GM23338 (cell line): ENCODE measurements around the gene MARCKS. TPM values are rescaled to one million over a fixed set of nuclear protein-coding genes. Genes with fewer than 3 reads are reported as not detected.
"Not testable (repeated sequence)": the region's sequence is repeated elsewhere in the genome, so short reads cannot be mapped to it uniquely, and the experiment has no call there.

Experiments used
- ATAC-seq: fragments of 200-7000 bp; cut with Tn5 transposase; 3 replicates; pipeline ENCODE4 v1.9.1; 2020
- DNase-seq: peaks from one replicate; pipeline ENCODE4 v3.0.0-alpha.2; 2015; ENCODE audit warnings: low spot score
- H2AFZ ChIP-seq: fragments of 200-600 bp; sonication (generic); 2 replicates; pipeline ENCODE4 v1.8.0; 2016; ENCODE audit warnings: antibody characterized with exemption, mild to moderate bottlenecking, moderate library complexity
- H3F3A ChIP-seq: fragments of 200-600 bp; sonication (generic); replicated peaks from 2 replicates; pipeline ENCODE4 v1.8.0; 2017; ENCODE audit warnings: antibody characterized with exemption, mixed run types, low read depth
- H3K27ac ChIP-seq: fragments of 200-600 bp; sonication (generic); 2 replicates; pipeline ENCODE4 v1.6.1; 2016; ENCODE audit warnings: low read depth
- H3K27me3 ChIP-seq: fragments of 200-600 bp; sonication (generic); 2 replicates; pipeline ENCODE4 v1.8.0; 2016; ENCODE audit warnings: mild to moderate bottlenecking, mixed run types, moderate library complexity; ENCODE audit not compliant: insufficient read depth
- H3K36me3 ChIP-seq: fragments of 200-600 bp; sonication (generic); 2 replicates; pipeline ENCODE4 v1.8.0; 2016; ENCODE audit warnings: mild to moderate bottlenecking; ENCODE audit not compliant: insufficient read depth
- H3K4me1 ChIP-seq: fragments of 200-600 bp; sonication (generic); 2 replicates; pipeline ENCODE4 v1.8.0; 2016; ENCODE audit warnings: mild to moderate bottlenecking, moderate library complexity; ENCODE audit not compliant: insufficient read depth
- H3K4me2 ChIP-seq: fragments of 200-600 bp; sonication (generic); 2 replicates; pipeline ENCODE4 v1.7.1; 2017; ENCODE audit warnings: mixed run types
- H3K4me3 ChIP-seq: fragments of 200-600 bp; sonication (generic); 2 replicates; pipeline ENCODE4 v1.6.1; 2016; ENCODE audit warnings: mixed run types
- H3K79me2 ChIP-seq: fragments of 200-600 bp; sonication (generic); replicated peaks from 2 replicates; pipeline ENCODE4 v1.8.0; 2017; ENCODE audit warnings: mild to moderate bottlenecking; ENCODE audit not compliant: insufficient read depth
- H3K9me2 ChIP-seq: fragments of 200-600 bp; sonication (generic); 2 replicates; pipeline ENCODE4 v1.8.0; 2017; ENCODE audit not compliant: insufficient read depth
- H4K20me1 ChIP-seq: fragments of 200-600 bp; sonication (generic); replicated peaks from 2 replicates; pipeline ENCODE4 v1.8.0; 2017; ENCODE audit warnings: mild to moderate bottlenecking; ENCODE audit not compliant: insufficient read depth
- H3K27ac Mint-ChIP-seq: 2 replicates; pipeline ENCODE4 v1.8.0; 2020; ENCODE audit warnings: inconsistent platforms, mild to moderate bottlenecking, moderate library complexity, mixed read lengths
- H3K27me3 Mint-ChIP-seq: 3 replicates; pipeline ENCODE4 v1.8.0; 2022; ENCODE audit warnings: low read depth, mild to moderate bottlenecking, moderate library complexity, mixed read lengths, inconsistent platforms; ENCODE audit not compliant: insufficient read depth, poor library complexity
- H3K36me3 Mint-ChIP-seq: 3 replicates; pipeline ENCODE4 v1.8.0; 2021; ENCODE audit warnings: low read depth, mild to moderate bottlenecking, inconsistent platforms, moderate library complexity, mixed read lengths
- H3K4me1 Mint-ChIP-seq: 3 replicates; pipeline ENCODE4 v1.8.0; 2020; ENCODE audit warnings: mild to moderate bottlenecking, inconsistent platforms, mixed read lengths
- H3K4me3 Mint-ChIP-seq: 3 replicates; pipeline ENCODE4 v1.8.0; 2021; ENCODE audit warnings: moderate library complexity, mild to moderate bottlenecking, inconsistent platforms, mixed read lengths
- H3K9me3 Mint-ChIP-seq: 3 replicates; pipeline ENCODE4 v1.8.0; 2020; ENCODE audit warnings: moderate library complexity, mild to moderate bottlenecking, inconsistent platforms, mixed read lengths
- ZNF114 ChIP-seq: fragments of 250-450 bp; sonication (Bioruptor Pico); IDR thresholded peaks from 2 replicates; pipeline ENCODE4 v1.5.0; 2020; ENCODE audit warnings: mild to moderate bottlenecking, moderate library complexity
- polyA plus RNA-seq: library from polyadenylated mRNA; unstranded; fragments of >200 nt; fragmentation: Nextera tagmentation; extraction: Ambion mirVana; gene quantifications from 2 replicates; pipeline ENCODE4 v1.2.1, GENCODE V29; 2016
- total RNA-seq: library from RNA; depleted of rRNA; stranded (reverse); fragments of >200 nt; shearing (Covaris generic); gene quantifications from 2 replicates; pipeline ENCODE4 v1.2.3, GENCODE V29; 2014; rRNA removed
- TF ChIP-seq, protein P1 (sequence below), 2 experiments: fragments of 200-600 bp in 1 of 2; sonication (generic) in 1 of 2; conservative IDR thresholded peaks; 2 replicates each; pipeline versions ENCODE4 v1.5.1 to v1.6.1; 2016 to 2017; ENCODE audit warnings: antibody characterized with exemption in 2 of 2, low read depth in 2 of 2, mild to moderate bottlenecking in 2 of 2, moderate library complexity in 1 of 2

MARCKS gene
- total and polyA plus RNA-seq, 2 experiments from 2014 or later: 71.5 to 85.9 TPM

DNA sequence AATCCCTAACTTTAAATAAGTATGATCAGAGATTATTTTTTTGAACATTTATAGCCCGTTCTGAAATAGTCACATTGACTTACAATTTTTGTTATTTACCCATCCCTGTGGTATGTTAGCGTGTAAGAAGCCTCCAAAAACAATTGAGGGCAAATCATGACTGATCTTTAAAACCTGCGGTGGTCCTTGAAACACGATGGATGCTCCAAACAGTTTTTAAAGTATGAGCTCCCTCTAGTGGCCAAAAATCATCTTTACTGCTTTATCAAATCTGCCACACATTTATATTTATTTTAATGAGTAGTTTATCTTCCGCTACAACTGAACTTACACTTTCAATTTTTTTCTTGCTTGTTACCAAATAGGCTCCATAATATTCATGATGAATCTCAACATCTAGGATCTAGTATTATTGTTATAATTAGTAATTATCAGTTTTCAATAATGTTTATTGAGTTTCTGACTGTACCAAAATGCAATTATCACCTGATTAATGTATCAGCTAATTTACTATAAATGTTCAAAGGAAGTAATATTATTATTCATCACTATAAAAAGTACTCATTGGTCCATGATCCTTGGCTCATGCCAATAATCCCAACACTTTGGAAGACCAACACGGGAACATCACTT is 52.2 kb downstream of the MARCKS start:
- Mint-ChIP-seq H3K27ac (no peak overlapping the region), H3K36me3 (no peaks in the 10 kb centered on the region), H3K27me3 (no peaks in the 10 kb centered on the region), H3K9me3 (no peaks in the 10 kb centered on the region; the same call in 2 of the 3 replicates), H3K4me3 (no peak overlapping the region), H3K4me1 (peaks cover 2% of the 10 kb centered on the region; the same call in 1 of the 3 replicates)
- ATAC-seq (peak; percentile 52), DNase-seq (peak; percentile 89)
- H3K4me2 ChIP-seq: no peak overlapping the region
- no peaks in the 10 kb centered on the region for H3K4me1 ChIP-seq
- no peaks in the 10 kb centered on the region for H3K27me3 ChIP-seq
- H3K4me3 ChIP-seq: no peak overlapping the region
- H3F3A ChIP-seq: no peaks in the 10 kb centered on the region
- no peaks in the 10 kb centered on the region; the same call in 1 of the 2 replicates for H3K9me2 ChIP-seq
- H3K79me2 ChIP-seq: no peaks in the 10 kb centered on the region
- no peak for TF ChIP-seq ZNF114 (CRISPR knock-in tag)
- TF ChIP-seq, protein P1, sequence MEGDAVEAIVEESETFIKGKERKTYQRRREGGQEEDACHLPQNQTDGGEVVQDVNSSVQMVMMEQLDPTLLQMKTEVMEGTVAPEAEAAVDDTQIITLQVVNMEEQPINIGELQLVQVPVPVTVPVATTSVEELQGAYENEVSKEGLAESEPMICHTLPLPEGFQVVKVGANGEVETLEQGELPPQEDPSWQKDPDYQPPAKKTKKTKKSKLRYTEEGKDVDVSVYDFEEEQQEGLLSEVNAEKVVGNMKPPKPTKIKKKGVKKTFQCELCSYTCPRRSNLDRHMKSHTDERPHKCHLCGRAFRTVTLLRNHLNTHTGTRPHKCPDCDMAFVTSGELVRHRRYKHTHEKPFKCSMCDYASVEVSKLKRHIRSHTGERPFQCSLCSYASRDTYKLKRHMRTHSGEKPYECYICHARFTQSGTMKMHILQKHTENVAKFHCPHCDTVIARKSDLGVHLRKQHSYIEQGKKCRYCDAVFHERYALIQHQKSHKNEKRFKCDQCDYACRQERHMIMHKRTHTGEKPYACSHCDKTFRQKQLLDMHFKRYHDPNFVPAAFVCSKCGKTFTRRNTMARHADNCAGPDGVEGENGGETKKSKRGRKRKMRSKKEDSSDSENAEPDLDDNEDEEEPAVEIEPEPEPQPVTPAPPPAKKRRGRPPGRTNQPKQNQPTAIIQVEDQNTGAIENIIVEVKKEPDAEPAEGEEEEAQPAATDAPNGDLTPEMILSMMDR (conservative IDR thresholded peaks at IDR 0.05; ENCODE audit: low read depth in 2 of 2): peak; percentile 74 to 88
- no peaks in the 10 kb centered on the region for H4K20me1 ChIP-seq
- no peak overlapping the region for H3K27ac ChIP-seq
- no peaks in the 10 kb centered on the region for H3K36me3 ChIP-seq
- H2AFZ ChIP-seq: no peak overlapping the region

DNA sequence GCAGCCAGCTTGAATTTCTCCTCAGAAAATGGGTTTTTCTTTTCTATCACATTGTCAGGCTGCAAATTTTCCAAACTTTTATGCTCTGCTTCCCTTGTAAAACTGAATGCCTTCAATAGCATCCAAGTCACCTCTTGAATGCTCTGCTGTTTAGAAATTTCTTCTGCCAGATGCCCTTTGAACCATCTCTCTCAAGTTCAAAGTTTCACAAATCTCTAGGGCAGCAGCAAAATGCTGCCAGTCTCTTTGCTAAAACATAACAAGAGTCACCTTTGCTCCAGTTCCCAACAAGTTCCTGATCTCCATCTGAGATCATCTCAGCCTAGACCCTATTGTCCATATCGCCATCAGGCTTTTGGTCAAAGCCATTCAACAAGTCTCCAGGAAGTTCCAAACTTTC is 53.1 kb downstream of the MARCKS start:
- H3K27me3 Mint-ChIP-seq: not testable (repeated sequence)

More for the DNA sequence above, 53.1 kb downstream of the MARCKS start:
- H3K27ac Mint-ChIP-seq, H4K20me1 ChIP-seq, H3K36me3 Mint-ChIP-seq, H3K4me3 ChIP-seq, H3K9me2 ChIP-seq, H3K4me3 Mint-ChIP-seq, H3K4me1 Mint-ChIP-seq, H3F3A ChIP-seq, H2AFZ ChIP-seq, DNase-seq, H3K27ac ChIP-seq, H3K4me2 ChIP-seq, ATAC-seq, H3K4me1 ChIP-seq, H3K9me3 Mint-ChIP-seq, H3K27me3 ChIP-seq, H3K79me2 ChIP-seq, H3K36me3 ChIP-seq: not testable (repeated sequence)

Other genes with a start within 250 kb of the MARCKS start
- gene HDAC2, start 113.8 kb downstream of the MARCKS start, total RNA-seq: 355 and 413 TPM in 2 replicates
- 324 and 343 TPM in 2 replicates for gene HDAC2, start 113.8 kb downstream of the MARCKS start, polyA plus RNA-seq